ENCODE data around the gene GLTPD2.
A peak's percentile ranks its signal among the peaks of the same experiment; 100 is the strongest.

The GLTPD2 gene

DNA sequence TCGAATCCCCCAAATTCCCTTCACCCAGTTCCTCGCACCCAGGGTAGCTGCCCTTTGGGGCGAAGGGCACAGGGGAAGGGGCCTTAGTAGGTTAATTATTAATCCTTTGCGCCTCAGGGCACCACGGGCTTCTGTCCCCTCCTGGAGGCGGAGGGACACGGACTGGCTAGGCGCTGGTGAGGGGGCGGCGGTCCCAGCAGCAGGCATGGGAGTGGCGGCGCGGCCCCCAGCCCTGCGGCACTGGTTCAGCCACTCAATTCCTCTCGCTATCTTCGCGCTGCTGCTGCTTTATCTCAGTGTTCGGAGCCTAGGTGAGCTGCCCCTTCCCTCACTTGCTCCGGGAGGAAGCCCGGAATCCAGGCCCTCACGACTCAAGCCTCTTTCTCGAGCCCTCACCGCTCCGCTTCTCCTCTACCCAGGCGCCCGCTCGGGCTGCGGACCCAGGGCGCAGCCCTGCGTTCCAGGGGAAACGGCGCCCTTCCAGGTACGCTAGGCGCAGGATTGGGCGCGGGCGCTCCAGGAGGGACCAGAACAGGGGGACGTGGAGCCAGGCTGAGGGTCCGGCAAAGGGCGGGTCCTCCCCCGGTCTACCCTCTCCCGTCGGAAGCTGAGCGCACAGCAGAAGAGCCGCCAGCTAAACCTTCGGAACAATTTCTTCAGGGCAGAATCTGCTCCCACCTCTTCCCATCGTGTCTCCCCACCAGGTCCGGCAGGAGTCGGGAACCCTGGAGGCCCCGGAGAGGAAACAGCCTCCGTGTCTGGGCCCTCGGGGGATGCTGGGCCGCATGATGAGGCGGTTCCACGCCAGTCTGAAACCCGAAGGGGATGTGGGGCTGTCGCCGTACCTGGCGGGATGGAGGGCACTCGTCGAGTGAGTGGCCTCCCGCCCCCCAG is at the start of gene GLTPD2:
Gene GLTPD2, plus strand, starts transcription at position 158 of the 894 bp plus-strand sequence. Its CDS starts 48 bp downstream, at position 206.
- TF ChIP-seq, protein P1, sequence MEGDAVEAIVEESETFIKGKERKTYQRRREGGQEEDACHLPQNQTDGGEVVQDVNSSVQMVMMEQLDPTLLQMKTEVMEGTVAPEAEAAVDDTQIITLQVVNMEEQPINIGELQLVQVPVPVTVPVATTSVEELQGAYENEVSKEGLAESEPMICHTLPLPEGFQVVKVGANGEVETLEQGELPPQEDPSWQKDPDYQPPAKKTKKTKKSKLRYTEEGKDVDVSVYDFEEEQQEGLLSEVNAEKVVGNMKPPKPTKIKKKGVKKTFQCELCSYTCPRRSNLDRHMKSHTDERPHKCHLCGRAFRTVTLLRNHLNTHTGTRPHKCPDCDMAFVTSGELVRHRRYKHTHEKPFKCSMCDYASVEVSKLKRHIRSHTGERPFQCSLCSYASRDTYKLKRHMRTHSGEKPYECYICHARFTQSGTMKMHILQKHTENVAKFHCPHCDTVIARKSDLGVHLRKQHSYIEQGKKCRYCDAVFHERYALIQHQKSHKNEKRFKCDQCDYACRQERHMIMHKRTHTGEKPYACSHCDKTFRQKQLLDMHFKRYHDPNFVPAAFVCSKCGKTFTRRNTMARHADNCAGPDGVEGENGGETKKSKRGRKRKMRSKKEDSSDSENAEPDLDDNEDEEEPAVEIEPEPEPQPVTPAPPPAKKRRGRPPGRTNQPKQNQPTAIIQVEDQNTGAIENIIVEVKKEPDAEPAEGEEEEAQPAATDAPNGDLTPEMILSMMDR (conservative IDR thresholded peaks at IDR 0.05; ENCODE audit: low read length): no peak
- H3K4me3 ChIP-seq (ENCODE audit: low read length): peak within 1 kb of the TSS; percentile 71
- no peak for DNase-seq (ENCODE audit: low read depth)

DNA sequence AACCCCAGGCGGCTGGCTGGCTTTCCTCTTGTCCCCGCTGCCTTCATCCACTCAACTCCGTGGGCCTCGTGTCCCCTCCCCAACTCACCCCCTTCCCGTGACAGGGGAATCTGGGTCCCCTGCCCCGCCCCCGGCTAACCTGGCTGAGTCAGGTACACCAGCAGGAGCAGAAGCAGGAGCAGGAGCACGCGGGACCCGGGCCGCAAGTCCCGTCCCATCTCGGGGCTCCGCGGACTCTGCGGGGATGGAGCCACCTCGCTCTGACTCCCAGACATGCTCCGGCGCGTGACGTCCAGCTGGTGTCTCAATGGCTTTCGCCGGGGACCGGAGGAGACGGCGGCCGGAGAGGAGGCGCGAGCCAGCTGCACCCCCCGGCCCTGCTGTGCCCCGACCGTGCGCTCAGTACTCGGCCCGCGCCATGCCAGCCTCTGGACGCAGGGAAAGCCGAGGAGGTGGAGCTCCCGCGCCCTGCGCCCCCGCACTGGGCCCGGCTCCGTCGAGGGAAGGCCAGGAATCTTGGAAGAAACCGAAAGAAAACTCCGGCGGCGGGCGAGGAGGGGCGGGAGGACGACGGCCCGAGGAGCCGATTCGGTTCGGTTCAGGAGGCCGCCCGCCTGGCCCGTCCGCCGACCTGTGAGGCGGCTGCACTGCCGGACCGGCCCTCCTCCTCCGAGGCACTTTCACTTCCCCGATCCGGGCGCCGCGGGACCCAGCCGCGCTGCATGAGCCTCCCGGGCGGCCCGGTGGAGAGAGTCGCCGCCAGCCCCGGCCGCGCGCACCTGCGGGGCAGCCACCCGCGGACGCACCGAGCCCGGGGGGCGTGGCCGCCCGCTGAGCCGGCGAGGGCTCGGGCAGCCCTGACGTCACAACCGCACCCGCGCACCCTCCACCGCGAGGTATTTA is 49.4 kb upstream of the GLTPD2 start, which contains the start of the genes CXCL16 and ZMYND15:
Gene CXCL16, minus strand, starts transcription at position 807 of the 903 bp plus-strand sequence. Its CDS starts 589 bp downstream, at position 218.
Gene ZMYND15, plus strand, starts transcription at position 712 of the 903 bp plus-strand sequence. CDS start 716 bp downstream, outside the sequence.
- peak; percentile 27 for DNase-seq (ENCODE audit: low read depth)
- TF ChIP-seq, protein P1 (conservative IDR thresholded peaks at IDR 0.05; ENCODE audit: low read length): no peak
- H3K4me3 ChIP-seq (ENCODE audit: low read length): peak within 1 kb of the TSS; percentile 66

DNA sequence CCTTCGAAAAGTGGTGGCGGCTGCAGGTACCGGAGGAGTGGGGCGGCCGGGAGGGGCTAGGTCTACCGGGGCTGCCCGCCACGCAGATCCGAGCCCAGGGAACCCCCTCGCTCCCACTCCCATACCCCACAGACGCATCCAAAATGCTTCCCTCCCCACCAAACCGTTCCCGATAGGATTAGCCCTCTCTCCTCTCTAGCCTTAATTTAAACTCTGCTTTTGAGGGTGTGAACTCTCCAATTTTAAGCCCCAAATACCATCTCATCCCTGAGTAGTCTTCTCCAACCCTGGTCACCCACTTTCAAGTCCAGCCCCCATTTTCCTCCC is 48.8 kb upstream of the GLTPD2 start:
- TF ChIP-seq, protein P1 (conservative IDR thresholded peaks at IDR 0.05; ENCODE audit: low read length): no peak
- peak overlapping the region; percentile 66 for H3K4me3 ChIP-seq (ENCODE audit: low read length)
- no peak for DNase-seq (ENCODE audit: low read depth)

DNA sequence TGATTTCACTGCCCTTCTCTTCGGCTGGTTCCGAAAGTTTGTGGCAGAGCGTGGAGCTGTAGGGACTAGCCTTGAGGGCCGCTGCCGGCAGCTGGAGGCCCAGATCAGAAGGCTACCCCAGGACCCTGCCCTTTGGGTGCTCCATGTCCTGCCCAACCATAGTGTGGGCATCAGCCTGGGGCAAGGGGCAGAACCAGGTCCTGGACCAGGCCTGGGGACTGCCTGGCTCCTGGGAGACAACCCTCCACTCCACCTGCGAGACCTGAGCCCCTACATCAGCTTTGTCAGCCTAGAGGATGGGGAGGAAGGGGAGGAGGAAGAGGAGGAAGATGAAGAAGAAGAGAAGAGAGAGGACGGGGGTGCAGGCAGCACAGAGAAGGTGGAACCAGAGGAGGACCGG is 48.2 kb upstream of the GLTPD2 start:
- no peak overlapping the region for H3K4me3 ChIP-seq (ENCODE audit: low read length)
- TF ChIP-seq, protein P1 (conservative IDR thresholded peaks at IDR 0.05; ENCODE audit: low read length): no peak

DNA sequence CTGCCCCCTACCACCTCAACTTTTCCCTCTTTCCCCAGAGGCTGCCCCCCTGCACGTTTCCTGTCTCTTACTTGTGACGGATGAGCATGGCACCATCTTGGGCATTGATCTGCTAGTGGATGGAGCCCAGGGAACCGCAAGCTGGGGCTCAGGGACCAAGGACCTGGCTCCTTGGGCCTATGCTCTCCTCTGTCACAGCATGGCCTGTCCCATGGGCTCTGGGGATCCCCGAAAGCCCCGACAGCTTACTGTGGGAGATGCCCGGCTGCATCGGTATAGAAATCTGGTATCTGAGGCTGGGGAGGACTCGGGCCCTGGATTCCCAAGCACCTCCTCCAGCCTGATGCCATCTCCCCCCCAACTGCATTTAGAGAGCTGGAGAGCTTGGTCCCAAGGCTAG is 47.2 kb upstream of the GLTPD2 start:
- no peak for DNase-seq (ENCODE audit: low read depth)
- TF ChIP-seq, protein P1 (conservative IDR thresholded peaks at IDR 0.05; ENCODE audit: low read length): no peak
- H3K4me3 ChIP-seq (ENCODE audit: low read length): no peak overlapping the region

More for the DNA sequence above, 48.2 kb upstream of the GLTPD2 start:
- no peak for DNase-seq (ENCODE audit: low read depth)

DNA sequence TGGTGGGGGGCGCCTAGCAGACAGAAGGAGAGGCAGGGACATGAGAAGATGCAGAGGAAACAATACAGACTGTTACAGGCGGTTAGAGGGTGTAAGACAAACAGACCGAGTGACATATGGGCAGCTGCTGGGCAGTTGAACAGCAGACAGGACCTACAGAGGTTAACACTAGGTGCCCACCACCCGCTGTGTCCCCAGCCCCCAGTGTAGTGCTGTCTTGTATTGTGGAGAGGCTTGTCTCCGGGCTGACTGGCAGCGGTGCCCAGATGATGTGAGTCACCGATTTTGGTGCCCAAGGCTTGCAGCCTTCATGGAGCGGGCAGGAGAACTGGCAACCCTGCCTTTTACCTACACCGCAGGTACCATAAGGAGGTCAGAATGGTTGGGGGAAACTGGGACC is 46.6 kb upstream of the GLTPD2 start:
- no peak for DNase-seq (ENCODE audit: low read depth)
- TF ChIP-seq, protein P1 (conservative IDR thresholded peaks at IDR 0.05; ENCODE audit: low read length): no peak
- no peak overlapping the region for H3K4me3 ChIP-seq (ENCODE audit: low read length)

Data from AG10803 (cell line).